ENCODE measurements around the gene EXOC3L4.

EXOC3L4 gene

GRCh38 chr14:103073367-103073875 is 21.1 kb upstream of the EXOC3L4 start:
- Histone ChIP-seq H3K4me3 (ENCODE audit: severe bottlenecking) (no peak overlapping the region), H3K27me3 (ENCODE audit: insufficient read depth, poor library complexity, severe bottlenecking) (no peaks in the 10 kb centered on the region), H3K36me3 (ENCODE audit: low read depth) (no peaks in the 10 kb centered on the region), H3K4me1 (ENCODE audit: insufficient read depth, poor library complexity, severe bottlenecking) (peaks cover 12% of the 10 kb centered on the region), H3K27ac (ENCODE audit: poor library complexity, severe bottlenecking) (no peak overlapping the region), H3K9me3 (ENCODE audit: severe bottlenecking) (no peaks in the 10 kb centered on the region)
- DNase-seq (ENCODE audit: low spot score) (no peak), ATAC-seq (ENCODE audit: low read depth) (no peak)
- TF ChIP-seq CTCF (IDR thresholded peaks at IDR 0.05; ENCODE audit: poor library complexity, severe bottlenecking): no peak

- Histone ChIP-seq H3K27me3 (ENCODE audit: insufficient read depth, poor library complexity, severe bottlenecking) (no peaks in the 10 kb centered on the region), H3K9me3 (ENCODE audit: severe bottlenecking) (no peaks in the 10 kb centered on the region), H3K4me3 (ENCODE audit: severe bottlenecking) (no peak overlapping the region), H3K36me3 (ENCODE audit: low read depth) (no peaks in the 10 kb centered on the region), H3K4me1 (ENCODE audit: insufficient read depth, poor library complexity, severe bottlenecking) (peaks cover 12% of the 10 kb centered on the region), H3K27ac (ENCODE audit: poor library complexity, severe bottlenecking) (no peak overlapping the region)
- no peak for TF ChIP-seq CTCF (IDR thresholded peaks at IDR 0.05; ENCODE audit: poor library complexity, severe bottlenecking)
- DNase-seq (ENCODE audit: low spot score) (no peak), ATAC-seq (ENCODE audit: low read depth) (no peak)
Measured at GRCh38 chr14:103073876-103074728, 20.4 kb upstream of the EXOC3L4 start.

GRCh38 chr14:103074729-103075367 is 19.7 kb upstream of the EXOC3L4 start:
- H3K9me3 ChIP-seq (ENCODE audit: severe bottlenecking): no peaks in the 10 kb centered on the region
- H3K4me1 ChIP-seq (ENCODE audit: insufficient read depth, poor library complexity, severe bottlenecking): peaks cover 12% of the 10 kb centered on the region
- 0 out of 3 replicates have a peak, but pooled peaks have one; percentile 2 for ATAC-seq (ENCODE audit: low read depth)
- peak; percentile 83 for DNase-seq (ENCODE audit: low spot score)
- H3K36me3 ChIP-seq (ENCODE audit: low read depth): no peaks in the 10 kb centered on the region
- H3K27me3 ChIP-seq (ENCODE audit: insufficient read depth, poor library complexity, severe bottlenecking): no peaks in the 10 kb centered on the region
- H3K27ac ChIP-seq (ENCODE audit: poor library complexity, severe bottlenecking): no peak overlapping the region
- TF ChIP-seq CTCF (IDR thresholded peaks at IDR 0.05; ENCODE audit: poor library complexity, severe bottlenecking): no peak
- no peak overlapping the region for H3K4me3 ChIP-seq (ENCODE audit: severe bottlenecking)

- Histone ChIP-seq H3K4me1 (ENCODE audit: insufficient read depth, poor library complexity, severe bottlenecking) (peaks cover 5% of the 10 kb centered on the region), H3K4me3 (ENCODE audit: severe bottlenecking) (no peak overlapping the region), H3K9me3 (ENCODE audit: severe bottlenecking) (no peaks in the 10 kb centered on the region), H3K27ac (ENCODE audit: poor library complexity, severe bottlenecking) (no peak overlapping the region), H3K36me3 (ENCODE audit: low read depth) (no peaks in the 10 kb centered on the region), H3K27me3 (ENCODE audit: insufficient read depth, poor library complexity, severe bottlenecking) (no peaks in the 10 kb centered on the region)
- peak; percentile 53 for ATAC-seq (ENCODE audit: low read depth)
- TF ChIP-seq CTCF (IDR thresholded peaks at IDR 0.05; ENCODE audit: poor library complexity, severe bottlenecking): peak; percentile 86
- DNase-seq (ENCODE audit: low spot score): peak; percentile 86
Measured at GRCh38 chr14:103078420-103078749, 16.1 kb upstream of the EXOC3L4 start.
